Upper lobe of left lung (tissue), 6 donors: ENCODE measurements around the gene PLCG2. TPM values are rescaled to one million over a fixed set of nuclear protein-coding genes. Genes with fewer than 3 reads are reported as not detected.

Source experiments
- ATAC-seq, 2 donors: fragments of 200-7000 bp; cut with Tn5 transposase; one replicate each; pipeline ENCODE4 v1.9.1; 2022; ENCODE audit warnings: mild to moderate bottlenecking in 2 of 2, moderate library complexity in 2 of 2; ENCODE audit not compliant: low FRiP score in 2 of 2
- DNase-seq, 2 donors: peaks; one replicate each; pipeline ENCODE4 v3.0.0-alpha.2; 2019 to 2020
- H3K27ac ChIP-seq, 4 donors: fragments of 200-600 bp; sonication (generic); one replicate each; pipeline ENCODE4 v1.5.1; 2016 to 2019
- H3K27me3 ChIP-seq, 4 donors: fragments of 200-600 bp; sonication (generic); one replicate each; pipeline ENCODE4 v1.5.1; 2017 to 2019
- H3K36me3 ChIP-seq, 4 donors: fragments of 200-600 bp; sonication (generic); one replicate each; pipeline ENCODE4 v1.5.1; 2016 to 2019
- H3K4me1 ChIP-seq, 4 donors: fragments of 200-600 bp; sonication (generic); one replicate each; pipeline ENCODE4 v1.5.1; 2018 to 2019
- H3K4me3 ChIP-seq, 4 donors: fragments of 200-600 bp; sonication (generic); one replicate each; pipeline ENCODE4 v1.5.1; 2017 to 2019; ENCODE audit warnings: mild to moderate bottlenecking in 2 of 4, moderate library complexity in 1 of 4
- H3K9me3 ChIP-seq, 4 donors: fragments of 200-600 bp; sonication (generic); one replicate each; pipeline ENCODE4 v1.5.1; 2018 to 2019
- EP300 ChIP-seq, 4 donors: sonication (generic); formaldehyde crosslinking; IDR thresholded peaks; one replicate each; pipeline ENCODE4 v1.5.1; 2017; ENCODE audit warnings: antibody characterized with exemption in 4 of 4, control low read depth in 2 of 4
- POLR2A ChIP-seq, 4 donors: fragments of 450-650 bp; IDR thresholded peaks; one replicate each; pipeline ENCODE4 v1.5.1; 2016 to 2017; ENCODE audit warnings: antibody characterized with exemption in 4 of 4, mild to moderate bottlenecking in 2 of 4
- POLR2AphosphoS5 ChIP-seq, 2 donors: sonication (generic); formaldehyde crosslinking; IDR thresholded peaks; one replicate each; pipeline ENCODE4 v1.5.1; 2017; ENCODE audit warnings: antibody characterized with exemption in 2 of 2
- WGBS, 2 donors: methylation state at CpG; one replicate each; pipeline ENCODE4 v1.1.5; 2017 to 2018; 5-methylcytosine and 5-hydroxymethylcytosine counted together
- total RNA-seq, 6 donors: library from RNA; depleted of rRNA in 4 of 6; stranded (reverse); fragments of >200 nt in 4 of 6; gene quantifications; one replicate each; pipeline versions ENCODE4 v1.1.0 to v1.2.1, GENCODE V29; 2016 to 2021
- TF ChIP-seq, protein P1 (sequence below), 6 experiments: fragments of 450-650 bp in 4 of 6; fragments of 200-600 bp in 2 of 6; sonication (generic) in 2 of 6; IDR thresholded peaks; one replicate each; pipeline ENCODE4 v1.5.1; 2016 to 2019; ENCODE audit warnings: antibody characterized with exemption in 6 of 6
- donor health status: DM: no; HTN: no; CAD: no; lungs with moderate emphysema.
- donor health status: DM: no; HTN: yes; CAD: no; lungs with severe emphysema.

Gene PLCG2
- total RNA-seq, 6 donors from 2014 or later: 13.8 to 85.9 (median 35.1) TPM

DNA sequence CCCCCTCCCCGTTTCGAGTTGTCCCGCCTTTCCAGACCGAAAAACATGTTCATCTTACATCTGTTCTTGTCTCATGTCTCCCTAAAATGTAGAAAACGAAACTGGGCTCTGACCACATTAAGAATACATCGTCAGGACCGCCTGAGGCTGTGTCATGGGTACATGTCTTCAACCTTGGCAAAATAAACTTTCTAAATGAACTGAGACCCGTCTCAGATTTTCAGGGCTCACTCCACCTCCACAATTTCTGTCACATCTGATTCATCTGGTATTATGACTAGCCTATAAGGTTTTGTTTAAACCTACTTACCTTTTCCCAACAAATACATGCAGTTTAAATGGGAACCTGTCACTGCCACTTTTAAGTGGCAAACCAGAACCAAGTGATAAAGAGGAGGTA is 231.6 kb downstream of the PLCG2 start:
- 82 to 86% methylated on average over 8 of the region's 8 CpGs for WGBS, 2 donors
- H3K27ac ChIP-seq: no peak overlapping the region
- peaks cover 0 to 8% (median 7%) of the 10 kb centered on the region in 4 donors for H3K9me3 ChIP-seq
- H3K4me1 ChIP-seq: peaks cover 0 to 5% (median 0%) of the 10 kb centered on the region in 4 donors
- H3K4me3 ChIP-seq: peak overlapping the region in 3 of 4 donors; percentile 51 to 70 (median 70)
- no peaks in the 10 kb centered on the region for H3K36me3 ChIP-seq
- H3K27me3 ChIP-seq: no peaks in the 10 kb centered on the region
- no peak for ATAC-seq
- no peak for TF ChIP-seq POLR2A (IDR thresholded peaks at IDR 0.05)
- no peak for TF ChIP-seq POLR2AphosphoS5 (IDR thresholded peaks at IDR 0.05)
- no peak for TF ChIP-seq EP300 (IDR thresholded peaks at IDR 0.05)
- TF ChIP-seq, protein P1, sequence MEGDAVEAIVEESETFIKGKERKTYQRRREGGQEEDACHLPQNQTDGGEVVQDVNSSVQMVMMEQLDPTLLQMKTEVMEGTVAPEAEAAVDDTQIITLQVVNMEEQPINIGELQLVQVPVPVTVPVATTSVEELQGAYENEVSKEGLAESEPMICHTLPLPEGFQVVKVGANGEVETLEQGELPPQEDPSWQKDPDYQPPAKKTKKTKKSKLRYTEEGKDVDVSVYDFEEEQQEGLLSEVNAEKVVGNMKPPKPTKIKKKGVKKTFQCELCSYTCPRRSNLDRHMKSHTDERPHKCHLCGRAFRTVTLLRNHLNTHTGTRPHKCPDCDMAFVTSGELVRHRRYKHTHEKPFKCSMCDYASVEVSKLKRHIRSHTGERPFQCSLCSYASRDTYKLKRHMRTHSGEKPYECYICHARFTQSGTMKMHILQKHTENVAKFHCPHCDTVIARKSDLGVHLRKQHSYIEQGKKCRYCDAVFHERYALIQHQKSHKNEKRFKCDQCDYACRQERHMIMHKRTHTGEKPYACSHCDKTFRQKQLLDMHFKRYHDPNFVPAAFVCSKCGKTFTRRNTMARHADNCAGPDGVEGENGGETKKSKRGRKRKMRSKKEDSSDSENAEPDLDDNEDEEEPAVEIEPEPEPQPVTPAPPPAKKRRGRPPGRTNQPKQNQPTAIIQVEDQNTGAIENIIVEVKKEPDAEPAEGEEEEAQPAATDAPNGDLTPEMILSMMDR (IDR thresholded peaks at IDR 0.05): no peak
- DNase-seq: no peak

DNA sequence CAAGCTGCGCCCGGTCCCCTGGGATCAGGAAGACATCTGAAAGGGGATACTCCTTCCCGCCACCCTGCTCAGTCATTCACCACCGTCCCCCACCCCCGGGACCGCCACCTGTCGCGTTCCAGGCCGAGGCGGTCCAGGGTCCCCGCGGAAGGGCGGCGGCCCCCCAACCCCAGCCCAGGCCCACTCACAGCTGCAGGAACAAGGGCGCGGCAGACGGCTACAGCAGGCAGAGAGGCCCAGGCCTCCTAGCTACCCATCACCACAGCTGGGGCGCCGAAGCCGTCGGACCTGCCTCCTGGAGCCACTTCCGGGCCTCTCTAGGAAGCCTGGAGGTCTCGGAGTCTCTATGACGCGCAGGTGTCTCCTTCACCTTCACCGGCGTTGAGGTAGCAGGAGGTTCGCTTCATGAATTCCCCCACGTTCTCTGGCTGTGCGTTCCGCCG is 232.1 kb downstream of the PLCG2 start, which contains the start of gene SDR42E1:
TSS of gene SDR42E1 (minus strand) at position 272 of the 443 bp plus-strand sequence. CDS start 10,612 bp downstream, outside the sequence.
- ATAC-seq: peak; percentile 79 to 91

More for the DNA sequence above, 232.1 kb downstream of the PLCG2 start, which contains the start of gene SDR42E1:
- Histone ChIP-seq H3K4me3 (peak within 1 kb of the TSS; percentile 10 to 70 (median 60)), H3K27me3 (no peaks in the 10 kb centered on the region), H3K4me1 (peaks cover 0 to 10% (median 0%) of the 10 kb centered on the region in 4 donors), H3K27ac (peak within 1 kb of the TSS in 2 of 4 donors; percentile 12 to 69), H3K36me3 (no peaks in the 10 kb centered on the region), H3K9me3 (peaks cover 0 to 8% (median 7%) of the 10 kb centered on the region in 4 donors)
- DNase-seq: peak; percentile 74 to 88
- peak in 1 of 4 donors; percentile 42 for TF ChIP-seq POLR2A (IDR thresholded peaks at IDR 0.05)
- no peak for TF ChIP-seq POLR2AphosphoS5 (IDR thresholded peaks at IDR 0.05)
- 8 to 14% methylated on average over 16 to 24 of the region's 32 CpGs for WGBS, 2 donors

Other genes starting within 250 kb of the PLCG2 start
- gene SDR42E1, start 232.2 kb downstream of the PLCG2 start, total RNA-seq: 1 to 10 TPM; 2.1 to 5.7 (median 4.1) TPM